Epithelial cell of esophagus (primary cell): ENCODE data around the gene UFC1.
A peak's percentile ranks its signal among the peaks of the same experiment; 100 is the strongest.

ENCODE experiments used
- DNase-seq: peaks from one replicate; pipeline ENCODE4 v3.0.0; 2010; ENCODE audit warnings: low read depth
- H3K4me3 ChIP-seq: 2 replicates; pipeline ENCODE4 v1.5.1; 2011; ENCODE audit warnings: mild to moderate bottlenecking, low read length, control low read depth
- TF ChIP-seq, protein P1 (sequence below): IDR thresholded peaks from 2 replicates; pipeline ENCODE4 v1.5.1; 2011; ENCODE audit warnings: low read depth, mild to moderate bottlenecking, low read length, control low read depth, inconsistent platforms; ENCODE audit not compliant: insufficient read depth; ENCODE audit errors: missing control alignments

The UFC1 gene

DNA sequence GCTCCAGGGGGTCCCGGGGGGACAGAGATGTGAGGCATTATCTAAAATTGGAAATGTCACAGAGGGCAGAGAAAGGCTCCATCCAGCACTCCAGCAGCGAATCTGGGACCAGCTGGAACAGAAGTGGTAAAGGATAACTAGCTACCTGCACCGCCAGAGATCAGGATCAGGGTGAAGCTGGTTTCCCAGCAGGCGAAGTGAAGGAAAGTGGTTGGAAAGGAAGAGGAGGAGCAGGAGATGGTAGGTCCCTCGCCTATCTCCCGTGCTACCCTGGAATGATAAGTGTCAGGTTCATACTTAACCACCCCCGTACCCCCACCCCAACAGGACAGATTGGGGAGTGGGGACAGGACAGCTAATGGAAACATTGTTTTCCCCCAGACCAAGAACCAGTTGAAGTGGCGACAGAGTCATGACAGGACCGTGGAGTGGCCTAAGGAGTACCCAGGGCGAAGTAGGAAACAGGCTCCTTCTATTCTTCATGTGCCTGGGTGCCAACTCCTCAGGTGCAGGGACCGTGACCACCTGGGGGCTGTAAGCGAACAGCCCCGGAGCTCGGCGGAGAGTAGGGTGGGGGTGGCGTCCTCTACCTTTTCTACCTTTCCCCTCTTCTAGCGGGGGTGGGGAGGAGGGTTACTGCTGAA is 22.8 kb downstream of the UFC1 start:
- H3K4me3 ChIP-seq = peak overlapping the region; percentile 95
- TF ChIP-seq, protein P1, sequence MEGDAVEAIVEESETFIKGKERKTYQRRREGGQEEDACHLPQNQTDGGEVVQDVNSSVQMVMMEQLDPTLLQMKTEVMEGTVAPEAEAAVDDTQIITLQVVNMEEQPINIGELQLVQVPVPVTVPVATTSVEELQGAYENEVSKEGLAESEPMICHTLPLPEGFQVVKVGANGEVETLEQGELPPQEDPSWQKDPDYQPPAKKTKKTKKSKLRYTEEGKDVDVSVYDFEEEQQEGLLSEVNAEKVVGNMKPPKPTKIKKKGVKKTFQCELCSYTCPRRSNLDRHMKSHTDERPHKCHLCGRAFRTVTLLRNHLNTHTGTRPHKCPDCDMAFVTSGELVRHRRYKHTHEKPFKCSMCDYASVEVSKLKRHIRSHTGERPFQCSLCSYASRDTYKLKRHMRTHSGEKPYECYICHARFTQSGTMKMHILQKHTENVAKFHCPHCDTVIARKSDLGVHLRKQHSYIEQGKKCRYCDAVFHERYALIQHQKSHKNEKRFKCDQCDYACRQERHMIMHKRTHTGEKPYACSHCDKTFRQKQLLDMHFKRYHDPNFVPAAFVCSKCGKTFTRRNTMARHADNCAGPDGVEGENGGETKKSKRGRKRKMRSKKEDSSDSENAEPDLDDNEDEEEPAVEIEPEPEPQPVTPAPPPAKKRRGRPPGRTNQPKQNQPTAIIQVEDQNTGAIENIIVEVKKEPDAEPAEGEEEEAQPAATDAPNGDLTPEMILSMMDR = no peak
- DNase-seq = no peak

DNA sequence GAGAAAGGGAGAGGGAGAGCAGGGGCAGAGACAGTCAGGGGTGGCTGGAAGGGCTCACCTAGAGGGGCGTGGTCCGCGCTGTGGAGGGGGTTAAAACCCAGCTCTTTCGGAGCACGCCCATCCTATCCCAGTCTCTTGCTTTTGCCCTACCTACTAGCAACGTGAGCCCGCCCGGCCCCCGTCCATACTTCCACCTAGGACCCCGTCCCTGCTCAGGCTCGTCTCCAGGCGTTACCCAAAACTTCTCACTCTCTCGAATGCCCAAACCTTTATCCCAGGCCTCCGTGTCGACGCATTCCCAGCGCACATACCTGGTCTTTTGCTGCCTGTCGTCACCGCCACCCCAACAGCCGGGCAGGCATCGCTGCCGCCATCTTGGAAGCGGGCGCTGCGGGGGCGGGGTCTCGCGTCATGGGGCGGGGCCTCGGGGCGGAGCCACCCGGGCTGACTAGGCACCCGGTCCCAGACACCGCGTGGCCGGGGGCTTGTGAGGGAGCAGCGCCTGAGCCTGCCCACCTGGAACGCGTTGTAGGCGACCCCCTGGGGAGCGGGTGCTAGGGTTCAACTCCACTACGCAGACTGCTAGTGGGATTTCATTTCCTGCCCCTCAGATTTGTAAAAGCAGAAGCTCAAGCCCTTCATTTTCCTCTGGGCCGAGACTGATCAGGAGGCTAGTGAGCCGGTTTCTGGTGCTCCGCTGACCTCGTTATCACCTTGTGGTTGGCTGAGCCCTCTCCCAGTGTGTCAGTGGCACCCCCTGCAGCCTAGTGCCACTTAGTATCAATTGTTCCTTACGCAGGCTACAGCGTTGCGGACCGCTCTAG is 23.5 kb downstream of the UFC1 start, which contains the start of gene B4GALT3:
Gene B4GALT3, minus strand, starts transcription at position 396 of the 824 bp plus-strand sequence. CDS start 1,447 bp downstream, outside the sequence.
- peak; percentile 83 for DNase-seq
- TF ChIP-seq, protein P1 = no peak
- peak within 1 kb of the TSS; percentile 95 for H3K4me3 ChIP-seq

DNA sequence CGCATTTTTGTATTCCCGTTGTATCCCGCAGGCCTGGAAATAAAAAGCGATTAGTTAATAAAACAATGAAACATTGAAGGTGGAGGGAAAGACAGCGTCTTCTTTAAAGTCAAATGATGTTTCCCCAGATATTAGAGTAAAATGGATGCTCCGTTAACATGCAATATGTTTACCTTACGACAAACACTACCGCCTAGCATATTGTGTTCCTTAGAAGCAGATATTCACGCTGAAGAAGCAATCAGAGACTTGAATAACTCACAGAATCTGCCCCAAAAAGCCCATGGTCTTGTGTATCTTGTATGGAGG is 24.1 kb downstream of the UFC1 start:
- DNase-seq = no peak
- TF ChIP-seq, protein P1 = no peak
- peak overlapping the region; percentile 95 for H3K4me3 ChIP-seq

DNA sequence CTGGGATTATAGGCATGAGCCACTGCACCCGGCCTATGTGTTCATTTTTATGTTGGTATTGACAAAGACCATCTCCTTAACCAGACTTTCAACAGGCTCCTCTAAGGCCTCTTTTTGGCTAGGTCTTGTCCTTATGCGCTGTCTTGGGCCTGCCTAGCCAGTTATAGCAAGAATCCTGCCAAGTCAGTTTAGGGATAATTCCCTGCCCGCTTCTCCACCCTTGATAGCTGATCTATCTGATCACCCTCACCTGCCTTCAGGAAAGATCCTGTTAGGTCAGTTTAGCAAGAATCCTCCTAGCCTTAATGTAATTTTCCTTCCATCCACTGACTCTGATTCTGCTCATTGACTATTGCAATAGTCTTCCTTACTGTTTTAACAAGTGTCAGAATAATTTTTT is 25.9 kb downstream of the UFC1 start:
- DNase-seq = peak; percentile 71
- TF ChIP-seq, protein P1 = no peak
- no peak overlapping the region for H3K4me3 ChIP-seq

DNA sequence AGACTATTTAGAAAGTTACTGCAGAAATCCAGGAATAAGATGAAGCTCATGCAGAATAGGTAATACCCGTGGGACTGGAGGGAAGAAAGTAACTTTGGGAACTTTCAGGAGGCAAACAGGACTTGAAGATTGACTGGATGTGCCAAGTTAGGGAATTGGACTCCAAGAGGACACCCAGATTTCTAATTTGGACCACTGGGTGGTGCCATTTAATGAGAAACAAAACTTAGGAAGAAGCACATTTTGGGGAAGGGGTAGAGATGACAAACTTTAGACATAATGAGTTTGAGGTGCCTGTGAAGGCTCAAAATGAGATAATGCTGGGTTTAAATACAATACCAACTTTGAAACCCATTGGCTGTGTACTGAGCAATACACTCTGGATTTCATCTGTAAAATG is 26.9 kb downstream of the UFC1 start:
- DNase-seq = no peak
- TF ChIP-seq, protein P1 = peak; percentile 17

DNA sequence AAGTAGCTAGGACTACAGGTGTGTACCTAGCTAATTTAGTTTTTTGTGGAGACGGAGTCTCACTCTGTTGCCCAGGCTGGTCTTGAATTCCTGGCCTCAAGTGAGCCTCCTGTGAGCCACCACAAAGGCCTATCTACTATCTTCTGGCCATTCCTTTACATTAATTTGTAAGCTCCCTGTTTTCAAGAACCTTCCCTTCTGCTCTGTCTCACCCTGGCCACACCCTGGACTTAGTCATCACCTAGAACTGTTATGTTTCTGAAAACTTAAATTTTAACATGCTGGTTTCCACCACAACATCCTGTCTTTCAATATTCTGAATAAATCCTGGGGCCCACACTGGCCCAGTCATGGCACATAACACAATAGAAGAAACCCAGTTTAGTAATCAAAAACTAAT is 28.4 kb downstream of the UFC1 start:
- no peak overlapping the region for H3K4me3 ChIP-seq
- TF ChIP-seq, protein P1 = no peak
- DNase-seq = peak; percentile 70

More for the DNA sequence above, 26.9 kb downstream of the UFC1 start:
- H3K4me3 ChIP-seq = no peak overlapping the region
